HG03439 (cell line): ENCODE measurements around the gene PAN3.

ENCODE experiments used
- ATAC-seq: cut with Tn5 transposase; IDR thresholded peaks from one replicate; pipeline ENCODE4 v1.9.1; 2021; ENCODE audit warnings: mild to moderate bottlenecking, moderate library complexity; ENCODE audit not compliant: unreplicated experiment

Gene PAN3

GRCh38 chr13:28333204-28333881 lies 195.0 kb downstream of the PAN3 start:
- no peak for ATAC-seq

DNA sequence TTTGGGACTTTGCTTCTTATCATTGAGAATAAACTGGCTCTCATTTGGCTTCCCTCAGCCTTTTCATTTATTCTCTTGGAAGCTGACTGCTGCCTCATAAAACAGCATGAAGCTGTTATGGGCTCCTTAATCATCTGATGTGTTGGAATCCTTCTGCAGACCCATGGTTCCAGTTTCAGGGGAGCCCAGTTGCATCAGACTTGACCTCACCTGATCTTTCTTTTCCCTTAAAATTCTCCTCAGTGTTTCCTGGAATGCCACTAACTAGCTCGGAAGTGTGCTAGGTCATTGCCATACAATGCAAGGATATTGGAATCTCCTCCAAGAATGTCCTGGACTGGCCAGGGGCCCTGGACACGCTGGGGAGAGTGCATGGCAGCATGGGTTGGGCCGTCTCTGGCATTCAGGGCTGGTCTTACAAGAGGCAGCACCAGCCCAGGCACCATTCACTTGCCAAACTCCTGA lies 197.9 kb downstream of the PAN3 start:
- ATAC-seq = no peak

DNA sequence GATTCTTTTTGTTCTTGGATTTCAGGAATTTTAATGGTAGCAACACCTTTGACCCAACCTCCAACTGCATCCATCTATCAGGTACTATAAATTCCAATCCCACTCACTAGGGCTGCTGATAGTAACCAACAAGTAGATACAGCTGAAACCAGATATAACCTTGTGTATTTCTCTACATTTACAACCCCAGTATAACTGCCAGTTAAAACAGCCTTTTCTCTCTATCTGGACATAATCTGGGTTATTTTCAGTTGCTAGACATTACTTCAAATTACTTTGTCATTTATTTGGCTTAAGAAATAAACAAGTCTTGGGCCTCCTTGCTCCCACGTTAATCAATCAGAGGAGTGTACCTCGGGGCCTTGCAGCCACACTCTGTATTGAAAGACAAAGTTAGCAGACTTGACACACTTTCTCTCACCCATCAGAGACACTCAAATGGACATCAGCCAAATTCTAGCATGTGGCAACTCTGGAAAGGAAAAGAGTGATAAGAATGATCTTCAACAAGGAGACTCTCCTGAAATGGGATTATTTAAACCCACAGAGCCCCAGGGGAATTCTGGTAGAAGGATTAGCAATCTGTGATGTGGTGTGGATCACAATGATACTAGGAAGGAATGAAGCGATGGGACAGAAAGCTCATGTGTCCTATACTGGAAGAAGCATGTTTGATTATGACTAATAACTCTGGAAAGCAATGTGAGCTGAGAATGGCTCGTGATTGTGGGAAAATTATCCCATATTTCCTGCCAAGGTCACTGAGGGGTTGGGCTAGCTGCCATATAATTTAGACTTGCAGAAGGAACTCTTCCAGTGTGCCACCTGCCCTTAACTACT lies 199.0 kb downstream of the PAN3 start:
- no peak for ATAC-seq

DNA sequence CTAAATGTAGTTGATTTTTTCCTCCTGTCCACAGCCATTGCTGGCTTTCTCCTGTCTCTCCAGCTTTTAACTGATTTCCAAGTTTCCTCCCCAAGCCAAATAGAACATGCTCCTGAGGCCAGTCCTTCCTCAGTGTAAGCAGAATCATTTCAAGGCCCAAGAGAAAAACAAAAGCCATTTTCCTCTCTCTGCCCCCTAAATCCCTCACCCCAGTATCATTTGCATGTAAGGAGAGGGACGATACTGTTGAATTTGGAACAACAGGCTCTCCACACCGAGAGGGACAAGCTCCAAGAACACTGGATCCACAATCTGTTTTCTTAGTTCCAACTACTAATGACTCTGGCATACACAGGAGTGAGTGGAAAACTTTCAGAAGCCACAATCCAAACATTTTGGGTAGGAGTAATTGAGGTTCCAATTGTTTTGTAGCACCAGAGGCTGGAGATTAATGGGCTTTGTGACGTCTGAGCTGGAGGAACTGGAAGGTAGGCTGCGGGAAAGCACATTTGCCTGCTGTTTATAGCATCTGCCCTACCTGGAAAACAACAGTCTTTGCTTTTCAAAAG lies 199.7 kb downstream of the PAN3 start:
- no peak for ATAC-seq

GRCh38 chr13:28338742-28339141 lies 200.4 kb downstream of the PAN3 start:
- ATAC-seq = no peak

DNA sequence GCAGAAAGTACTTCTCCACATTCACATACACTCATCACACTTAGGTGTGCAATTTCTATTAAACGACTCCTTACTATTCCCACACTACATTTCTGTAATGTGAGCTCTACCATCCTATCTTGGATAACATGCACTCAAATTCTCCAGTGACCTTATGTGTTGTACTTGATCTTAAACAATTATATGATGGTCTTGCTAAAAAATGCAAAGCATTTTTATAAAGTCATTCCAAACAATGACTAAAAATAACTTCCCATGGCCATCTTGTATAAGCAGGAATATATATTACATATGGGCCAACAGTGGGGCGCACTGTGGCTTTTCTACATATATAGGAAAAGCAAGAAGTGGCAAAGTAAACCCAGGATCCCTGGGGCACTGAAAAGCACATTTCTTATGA lies 201.1 kb downstream of the PAN3 start:
- ATAC-seq = no peak

GRCh38 chr13:28340272-28340793 lies 202.0 kb downstream of the PAN3 start:
- no peak for ATAC-seq

GRCh38 chr13:28342251-28342650 lies 203.9 kb downstream of the PAN3 start:
- no peak for ATAC-seq

DNA sequence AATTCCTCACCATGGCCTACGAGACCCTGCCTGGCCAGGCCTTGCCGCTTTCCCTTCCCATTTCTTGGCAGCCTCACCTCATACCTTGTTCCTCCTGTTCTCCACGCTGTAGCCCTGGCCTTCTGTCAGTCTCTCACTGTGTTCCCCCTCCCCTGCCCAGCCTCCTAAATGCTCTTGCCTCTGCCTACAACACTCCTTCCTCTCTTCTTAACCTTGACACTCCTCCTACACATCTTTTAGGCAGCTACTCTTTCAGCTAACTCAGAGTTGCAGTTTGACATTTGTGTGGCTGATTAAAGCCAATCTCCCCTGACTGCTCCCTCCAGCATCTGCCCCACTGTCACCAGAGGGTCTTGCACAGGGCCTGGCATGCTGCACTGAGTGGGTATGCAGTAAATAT lies 205.8 kb downstream of the PAN3 start:
- ATAC-seq = no peak
